DND-41 (cell line): ENCODE measurements around the gene CFAP90.

Experiments used
- ATAC-seq: fragments of 200-7000 bp; cut with Tn5 transposase; 3 replicates; pipeline ENCODE4 v1.9.1; 2021; ENCODE audit warnings: low read depth; ENCODE audit not compliant: insufficient read depth
- DNase-seq: peaks from one replicate; pipeline ENCODE4 v3.0.0-alpha.2; 2020
- H2AFZ ChIP-seq: 2 replicates; pipeline ENCODE4 v1.6.0; 2012; ENCODE audit warnings: low read depth, low read length
- H3K27ac ChIP-seq: 2 replicates; pipeline ENCODE4 v1.5.1; 2012; ENCODE audit warnings: low read length, inconsistent platforms
- H3K27me3 ChIP-seq: fragments of 200-600 bp; sonication (generic); 2 replicates; pipeline ENCODE4 v1.6.0; 2012; ENCODE audit warnings: low read length, mild to moderate bottlenecking, inconsistent platforms; ENCODE audit not compliant: insufficient read depth, poor library complexity
- H3K36me3 ChIP-seq: 2 replicates; pipeline ENCODE4 v1.5.1; 2012; ENCODE audit warnings: low read length, inconsistent platforms; ENCODE audit not compliant: insufficient read depth
- H3K4me1 ChIP-seq: 2 replicates; pipeline ENCODE4 v1.5.1; 2012; ENCODE audit warnings: mild to moderate bottlenecking, low read length; ENCODE audit not compliant: insufficient read depth
- H3K4me2 ChIP-seq: 2 replicates; pipeline ENCODE4 v1.6.0; 2012; ENCODE audit warnings: mild to moderate bottlenecking, moderate library complexity, low read length, inconsistent platforms; ENCODE audit not compliant: insufficient read depth
- H3K4me3 ChIP-seq, 2 experiments: fragments of 200-600 bp in 1 of 2; shearing (Covaris generic) in 1 of 2; 2 replicates each; pipeline ENCODE4 v1.5.1; 2012 to 2016; ENCODE audit warnings: inconsistent platforms in 2 of 2, low read length in 2 of 2, mild to moderate bottlenecking in 2 of 2, low read depth in 1 of 2, moderate library complexity in 1 of 2
- H3K79me2 ChIP-seq: 2 replicates; pipeline ENCODE4 v1.6.0; 2012; ENCODE audit warnings: low read length, inconsistent platforms; ENCODE audit not compliant: insufficient read depth
- H3K9ac ChIP-seq: 2 replicates; pipeline ENCODE4 v1.6.0; 2012; ENCODE audit warnings: low read depth, mild to moderate bottlenecking, inconsistent platforms, low read length, moderate library complexity
- H3K9me3 ChIP-seq: 2 replicates; pipeline ENCODE4 v1.5.1; 2012; ENCODE audit warnings: low read length, moderate library complexity, mild to moderate bottlenecking, inconsistent platforms; ENCODE audit not compliant: insufficient read depth, severe bottlenecking
- H4K20me1 ChIP-seq: 2 replicates; pipeline ENCODE4 v1.6.0; 2012; ENCODE audit warnings: low read length; ENCODE audit not compliant: insufficient read depth
- CTCF ChIP-seq: IDR thresholded peaks from 2 replicates; pipeline ENCODE4 v1.5.1; 2012; ENCODE audit warnings: borderline replicate concordance, low read length, moderate library complexity, mild to moderate bottlenecking; ENCODE audit not compliant: poor library complexity, severe bottlenecking; ENCODE audit errors: extremely low read depth
- EZH2 ChIP-seq: IDR thresholded peaks from 3 replicates; pipeline ENCODE4 v1.6.1; 2012; ENCODE audit warnings: borderline replicate concordance, low read depth, mild to moderate bottlenecking, moderate library complexity, low read length, inconsistent platforms; ENCODE audit not compliant: severe bottlenecking

CFAP90 gene

GRCh38 chr5:7823594-7823993 is 27.3 kb downstream of the CFAP90 start:
- H3K4me1 ChIP-seq: no peaks in the 10 kb centered on the region
- no peaks in the 10 kb centered on the region for H3K36me3 ChIP-seq
- H3K27ac ChIP-seq: no peak overlapping the region
- H3K27me3 ChIP-seq: peaks cover 4% of the 10 kb centered on the region
- H3K9me3 ChIP-seq: no peaks in the 10 kb centered on the region
- ATAC-seq (no peak), DNase-seq (no peak)
- no peak overlapping the region for H3K9ac ChIP-seq
- H2AFZ ChIP-seq: no peak overlapping the region
- no peak overlapping the region for H3K4me3 ChIP-seq
- H3K79me2 ChIP-seq: no peaks in the 10 kb centered on the region
- no peak overlapping the region for H3K4me2 ChIP-seq
- no peaks in the 10 kb centered on the region; the same call in 1 of the 2 replicates for H4K20me1 ChIP-seq
- no peak for TF ChIP-seq EZH2
- TF ChIP-seq CTCF: no peak

- H3K27me3 ChIP-seq: peaks cover 4% of the 10 kb centered on the region
- ATAC-seq: no peak
- H3K9ac ChIP-seq: no peak overlapping the region
- no peaks in the 10 kb centered on the region for H3K4me1 ChIP-seq
- H3K4me3 ChIP-seq: no peak overlapping the region
- no peak overlapping the region for H2AFZ ChIP-seq
- no peak for DNase-seq
- H3K9me3 ChIP-seq: no peaks in the 10 kb centered on the region
- H3K79me2 ChIP-seq: no peaks in the 10 kb centered on the region
- H3K4me2 ChIP-seq: no peak overlapping the region
- TF ChIP-seq EZH2 (no peak), CTCF (no peak)
- no peaks in the 10 kb centered on the region; the same call in 1 of the 2 replicates for H4K20me1 ChIP-seq
- no peaks in the 10 kb centered on the region for H3K36me3 ChIP-seq
- H3K27ac ChIP-seq: no peak overlapping the region
These were observed 28.5 kb downstream of the CFAP90 start for GRCh38 chr5:7822449-7822848.

DNA sequence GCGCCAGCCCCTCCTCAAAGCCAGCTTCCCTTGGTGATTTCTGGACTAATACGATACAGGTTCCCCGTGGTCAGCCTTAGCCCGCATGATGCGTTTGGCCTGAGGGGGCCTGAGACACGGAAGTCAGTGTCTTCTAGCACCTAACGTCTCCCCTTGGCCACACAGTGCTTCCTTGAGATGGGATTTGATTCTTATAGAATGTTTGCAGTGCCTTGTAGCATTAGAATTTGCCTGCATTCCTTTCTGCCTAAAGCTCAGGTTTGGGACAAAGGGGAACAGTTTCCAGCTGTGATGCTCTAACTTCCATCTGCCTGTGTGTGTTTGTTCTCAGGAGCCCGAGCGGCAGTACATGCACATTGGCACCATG is 34.4 kb downstream of the CFAP90 start:
- Histone ChIP-seq H3K4me2 (no peak overlapping the region), H3K9ac (no peak overlapping the region), H3K27me3 (peaks cover 5% of the 10 kb centered on the region), H2AFZ (no peak overlapping the region), H4K20me1 (no peaks in the 10 kb centered on the region), H3K79me2 (no peaks in the 10 kb centered on the region), H3K9me3 (no peaks in the 10 kb centered on the region), H3K36me3 (no peaks in the 10 kb centered on the region), H3K4me1 (no peaks in the 10 kb centered on the region), H3K4me3 (no peak overlapping the region), H3K27ac (no peak overlapping the region)
- ATAC-seq (no peak), DNase-seq (no peak)
- TF ChIP-seq CTCF (no peak), EZH2 (no peak)

- Histone ChIP-seq H3K9me3 (no peaks in the 10 kb centered on the region), H3K4me2 (no peak overlapping the region), H3K4me1 (no peaks in the 10 kb centered on the region), H3K9ac (no peak overlapping the region), H3K4me3 (no peak overlapping the region), H4K20me1 (no peaks in the 10 kb centered on the region), H2AFZ (no peak overlapping the region), H3K27ac (no peak overlapping the region), H3K27me3 (peaks cover 5% of the 10 kb centered on the region), H3K36me3 (no peaks in the 10 kb centered on the region), H3K79me2 (no peaks in the 10 kb centered on the region)
- ATAC-seq: peak; percentile 79
- no peak for TF ChIP-seq EZH2
- peak; percentile 80 for TF ChIP-seq CTCF
- DNase-seq: peak; percentile 45
These were observed 34.9 kb downstream of the CFAP90 start for GRCh38 chr5:7815892-7816534.
